ENCODE results near the gene MVB12B.

MVB12B gene

DNA sequence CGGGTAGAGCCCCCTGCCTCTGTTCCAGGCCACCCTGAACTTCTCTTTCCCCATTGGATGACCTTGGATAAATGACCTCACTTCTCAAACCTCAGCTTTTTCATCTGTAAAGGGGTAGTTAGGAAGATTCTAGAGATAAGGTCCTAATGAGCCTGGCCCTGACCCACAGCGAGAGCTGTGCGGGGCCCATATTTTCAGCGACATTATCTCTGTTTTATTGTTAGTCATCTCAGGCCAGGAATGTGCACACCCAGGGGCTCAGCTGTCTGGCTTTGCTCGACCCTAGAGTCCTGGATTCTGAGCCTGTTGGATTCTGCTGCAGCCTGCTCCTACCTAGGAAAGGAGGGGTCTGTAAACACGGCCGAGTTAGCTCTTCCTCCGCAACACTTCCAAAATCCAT lies 205.9 kb downstream of the MVB12B start:
- Histone ChIP-seq H3K4me3 (ENCODE audit: severe bottlenecking) (no peak overlapping the region), H3K9me3 (ENCODE audit: severe bottlenecking) (no peaks in the 10 kb centered on the region), H3K4me1 (ENCODE audit: insufficient read depth, poor library complexity, severe bottlenecking) (no peaks in the 10 kb centered on the region), H3K27me3 (ENCODE audit: insufficient read depth, poor library complexity, severe bottlenecking) (no peaks in the 10 kb centered on the region), H3K36me3 (ENCODE audit: low read depth) (no peaks in the 10 kb centered on the region), H3K27ac (ENCODE audit: poor library complexity, severe bottlenecking) (no peak overlapping the region)
- DNase-seq (ENCODE audit: low spot score) (no peak), ATAC-seq (ENCODE audit: low read depth) (no peak)
- TF ChIP-seq, protein P1, sequence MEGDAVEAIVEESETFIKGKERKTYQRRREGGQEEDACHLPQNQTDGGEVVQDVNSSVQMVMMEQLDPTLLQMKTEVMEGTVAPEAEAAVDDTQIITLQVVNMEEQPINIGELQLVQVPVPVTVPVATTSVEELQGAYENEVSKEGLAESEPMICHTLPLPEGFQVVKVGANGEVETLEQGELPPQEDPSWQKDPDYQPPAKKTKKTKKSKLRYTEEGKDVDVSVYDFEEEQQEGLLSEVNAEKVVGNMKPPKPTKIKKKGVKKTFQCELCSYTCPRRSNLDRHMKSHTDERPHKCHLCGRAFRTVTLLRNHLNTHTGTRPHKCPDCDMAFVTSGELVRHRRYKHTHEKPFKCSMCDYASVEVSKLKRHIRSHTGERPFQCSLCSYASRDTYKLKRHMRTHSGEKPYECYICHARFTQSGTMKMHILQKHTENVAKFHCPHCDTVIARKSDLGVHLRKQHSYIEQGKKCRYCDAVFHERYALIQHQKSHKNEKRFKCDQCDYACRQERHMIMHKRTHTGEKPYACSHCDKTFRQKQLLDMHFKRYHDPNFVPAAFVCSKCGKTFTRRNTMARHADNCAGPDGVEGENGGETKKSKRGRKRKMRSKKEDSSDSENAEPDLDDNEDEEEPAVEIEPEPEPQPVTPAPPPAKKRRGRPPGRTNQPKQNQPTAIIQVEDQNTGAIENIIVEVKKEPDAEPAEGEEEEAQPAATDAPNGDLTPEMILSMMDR (IDR thresholded peaks at IDR 0.05; ENCODE audit: poor library complexity, severe bottlenecking) = no peak

DNA sequence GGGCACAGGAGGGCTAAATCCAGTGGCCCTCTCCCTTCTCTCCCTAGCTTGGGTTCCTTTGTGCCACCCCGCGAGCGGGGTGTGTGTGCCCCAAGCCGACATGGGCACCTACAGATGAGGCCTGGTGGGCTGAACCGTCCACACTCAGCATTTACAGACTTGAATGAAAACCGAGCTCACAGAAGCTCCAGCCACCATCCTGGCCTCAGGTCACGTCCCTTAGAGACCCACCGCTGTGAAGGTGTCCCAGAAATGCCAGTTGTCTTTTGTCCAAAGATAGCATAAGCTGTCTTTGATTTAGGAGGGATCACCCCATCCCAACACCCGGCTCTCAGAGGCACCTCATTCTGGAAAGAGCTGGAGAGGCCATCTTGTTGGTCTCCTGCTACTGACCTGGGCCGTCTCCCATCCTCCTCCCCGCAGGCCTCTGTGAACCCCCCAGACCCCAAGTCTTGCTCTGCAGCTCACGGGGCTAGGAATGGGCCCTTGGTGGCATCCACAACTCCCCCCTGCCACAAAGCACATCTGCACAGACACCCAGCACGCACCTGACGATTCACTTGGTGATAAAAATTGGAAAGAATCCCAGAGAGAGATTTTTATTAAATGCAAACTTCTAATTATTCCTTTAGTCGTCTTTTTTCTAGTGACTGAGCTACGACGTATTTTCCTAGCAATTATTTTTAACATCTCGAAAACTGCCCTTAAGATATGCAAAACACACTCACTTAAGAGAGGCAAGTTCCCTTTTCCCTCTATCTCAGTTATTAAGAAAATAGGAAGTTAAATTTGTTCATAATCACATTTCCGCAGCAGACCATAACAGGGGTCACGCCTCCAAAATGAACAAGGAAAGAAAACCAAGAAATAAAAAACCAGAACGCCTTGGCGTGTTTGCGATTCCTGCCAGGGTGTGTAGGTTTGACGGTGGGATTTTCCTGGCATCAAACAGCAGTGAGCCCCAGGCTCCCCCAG lies 206.6 kb downstream of the MVB12B start:
- H3K36me3 ChIP-seq (ENCODE audit: low read depth) = no peaks in the 10 kb centered on the region
- no peak for ATAC-seq (ENCODE audit: low read depth)
- H3K27me3 ChIP-seq (ENCODE audit: insufficient read depth, poor library complexity, severe bottlenecking) = no peaks in the 10 kb centered on the region
- no peaks in the 10 kb centered on the region for H3K9me3 ChIP-seq (ENCODE audit: severe bottlenecking)
- H3K4me3 ChIP-seq (ENCODE audit: severe bottlenecking) = no peak overlapping the region
- DNase-seq (ENCODE audit: low spot score) = no peak
- TF ChIP-seq, protein P1 (IDR thresholded peaks at IDR 0.05; ENCODE audit: poor library complexity, severe bottlenecking) = no peak
- H3K27ac ChIP-seq (ENCODE audit: poor library complexity, severe bottlenecking) = no peak overlapping the region
- no peaks in the 10 kb centered on the region for H3K4me1 ChIP-seq (ENCODE audit: insufficient read depth, poor library complexity, severe bottlenecking)

DNA sequence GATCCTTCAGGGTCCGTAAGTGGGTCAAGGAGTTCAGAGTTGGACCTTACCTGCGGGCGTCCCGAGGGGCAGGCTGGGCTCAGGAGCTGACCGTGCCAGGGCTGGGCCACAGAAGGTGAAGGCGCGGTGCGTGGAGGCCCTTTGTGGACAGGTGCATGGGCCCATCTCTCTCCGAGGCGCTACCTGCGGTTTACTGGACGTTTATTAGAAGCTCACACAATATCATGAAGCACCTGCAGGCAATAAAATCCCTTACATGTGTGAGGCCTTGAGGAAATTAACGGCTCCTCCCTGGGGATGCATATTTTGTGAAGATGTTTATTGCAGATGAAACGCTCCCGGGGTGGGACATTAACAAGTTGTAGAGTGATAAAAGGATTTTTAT lies 207.3 kb downstream of the MVB12B start:
- TF ChIP-seq, protein P1 (IDR thresholded peaks at IDR 0.05; ENCODE audit: poor library complexity, severe bottlenecking) = no peak
- DNase-seq (ENCODE audit: low spot score) (no peak), ATAC-seq (ENCODE audit: low read depth) (no peak)
- Histone ChIP-seq H3K27ac (ENCODE audit: poor library complexity, severe bottlenecking) (no peak overlapping the region), H3K4me3 (ENCODE audit: severe bottlenecking) (no peak overlapping the region), H3K4me1 (ENCODE audit: insufficient read depth, poor library complexity, severe bottlenecking) (no peaks in the 10 kb centered on the region), H3K36me3 (ENCODE audit: low read depth) (no peaks in the 10 kb centered on the region), H3K9me3 (ENCODE audit: severe bottlenecking) (no peaks in the 10 kb centered on the region), H3K27me3 (ENCODE audit: insufficient read depth, poor library complexity, severe bottlenecking) (no peaks in the 10 kb centered on the region)

DNA sequence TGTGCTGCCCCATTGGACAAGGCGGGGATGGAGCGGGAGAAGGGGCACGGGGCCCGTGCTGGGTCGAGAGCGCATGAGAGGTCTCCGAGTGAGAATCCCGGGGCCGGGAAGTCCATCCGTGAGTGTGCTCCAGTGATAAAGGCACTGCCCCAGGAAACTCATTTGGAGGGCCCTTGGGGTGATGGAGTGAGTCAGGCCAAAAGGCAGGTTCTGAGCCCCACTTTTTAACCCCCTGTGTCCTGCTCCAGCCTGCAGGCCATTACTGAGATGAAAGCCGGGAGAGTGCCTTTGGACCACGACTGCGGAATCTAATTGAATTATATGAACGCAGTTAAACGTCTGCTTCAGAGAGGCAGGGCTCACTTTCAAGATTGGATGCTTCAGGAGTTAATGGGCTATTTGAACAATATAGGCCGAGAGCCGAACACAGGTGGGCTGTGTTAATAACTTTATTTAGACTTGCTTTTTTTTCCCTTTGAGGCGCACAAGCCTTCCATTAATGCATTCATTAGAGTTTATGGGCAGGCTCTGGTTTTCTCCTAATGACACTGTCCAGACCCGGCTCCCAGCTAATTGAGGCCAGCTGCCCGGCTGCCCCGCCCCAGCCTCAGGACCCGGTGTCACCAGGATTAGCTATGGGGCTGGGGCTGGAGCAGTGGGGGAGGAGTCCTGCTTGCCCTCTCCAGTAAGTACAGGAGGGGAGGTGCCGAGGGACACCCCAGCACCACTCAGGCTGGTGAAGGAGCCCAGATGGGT lies 208.0 kb downstream of the MVB12B start:
- H3K9me3 ChIP-seq (ENCODE audit: severe bottlenecking) = no peaks in the 10 kb centered on the region
- H3K4me1 ChIP-seq (ENCODE audit: insufficient read depth, poor library complexity, severe bottlenecking) = no peaks in the 10 kb centered on the region
- no peak overlapping the region for H3K27ac ChIP-seq (ENCODE audit: poor library complexity, severe bottlenecking)
- no peak for ATAC-seq (ENCODE audit: low read depth)
- no peaks in the 10 kb centered on the region for H3K27me3 ChIP-seq (ENCODE audit: insufficient read depth, poor library complexity, severe bottlenecking)
- H3K36me3 ChIP-seq (ENCODE audit: low read depth) = no peaks in the 10 kb centered on the region
- TF ChIP-seq, protein P1 (IDR thresholded peaks at IDR 0.05; ENCODE audit: poor library complexity, severe bottlenecking) = no peak
- no peak for DNase-seq (ENCODE audit: low spot score)
- H3K4me3 ChIP-seq (ENCODE audit: severe bottlenecking) = no peak overlapping the region

All from RWPE2 (cell line).